GM13976 (cell line): Measurements from ENCODE around the gene SUGCT.
"Not testable (repeated sequence)": the region's sequence is repeated elsewhere in the genome, so short reads cannot be mapped to it uniquely, and the experiment has no call there.

Experiments
- DNase-seq: peaks from one replicate; pipeline ENCODE4 v3.0.0; 2012; ENCODE audit warnings: low spot score
- CTCF ChIP-seq: IDR thresholded peaks from 2 replicates; pipeline ENCODE4 v1.5.1; 2012; ENCODE audit warnings: borderline replicate concordance, mild to moderate bottlenecking; ENCODE audit not compliant: insufficient read depth; ENCODE audit errors: extremely low read depth, missing control alignments, control extremely low read depth
- in situ Hi-C: fragments of 300-500 bp; cut with MboI; formaldehyde crosslinking; loops from one replicate; pipeline ENCODE4 v1.12.0; 2022; ENCODE audit warnings: low sequenced_read_pairs, mixed read lengths, inconsistent platforms; ENCODE audit not compliant: unreplicated experiment

The SUGCT gene

GRCh38 chr7:40167291-40167690, 32.5 kb downstream of the SUGCT start:
- TF ChIP-seq CTCF: no peak
- in situ Hi-C loops: no loop called here
- no peak for DNase-seq

GRCh38 chr7:40168266-40168665, 33.5 kb downstream of the SUGCT start:
- DNase-seq, in situ Hi-C loops: not testable (repeated sequence)

- DNase-seq, in situ Hi-C loops: not testable (repeated sequence)
These were observed 38.3 kb downstream of the SUGCT start for GRCh38 chr7:40173121-40173520.

- in situ Hi-C loops, DNase-seq: not testable (repeated sequence)
These were observed 40.5 kb downstream of the SUGCT start for GRCh38 chr7:40175256-40175655.

GRCh38 chr7:40175725-40176510, 41.1 kb downstream of the SUGCT start:
- in situ Hi-C loops: no loop called here
- no peak for DNase-seq
- no peak for TF ChIP-seq CTCF

GRCh38 chr7:40177071-40177470, 42.3 kb downstream of the SUGCT start:
- in situ Hi-C loops: no loop called here
- TF ChIP-seq CTCF: no peak

GRCh38 chr7:40182452-40182851, 47.6 kb downstream of the SUGCT start:
- no peak for DNase-seq
- in situ Hi-C loops: no loop called here
- no peak for TF ChIP-seq CTCF

More at GRCh38 chr7:40177071-40177470, 42.3 kb downstream of the SUGCT start:
- DNase-seq: no peak

GRCh38 chr7:40186586-40186985, 51.8 kb downstream of the SUGCT start:
- TF ChIP-seq CTCF: no peak
- in situ Hi-C loops: no loop called here
- DNase-seq: no peak
